Hematopoietic multipotent progenitor cell (in vitro differentiated cells): ENCODE results near the gene KLHL5. TPM values are rescaled to one million over a fixed set of nuclear protein-coding genes. Genes with fewer than 3 reads are reported as not detected.

Source experiments
- DNase-seq, 3 donors: peaks; one replicate each; pipeline ENCODE4 v3.0.0-alpha.2; 2011 to 2015; ENCODE audit warnings: low read depth in 2 of 3, low spot score in 2 of 3
- total RNA-seq: library from RNA; depleted of rRNA; stranded (reverse); fragments of >200 nt; gene quantifications from one replicate; pipeline ENCODE4 v1.2.3, GENCODE V29; 2012

The KLHL5 gene
- total RNA-seq, 1 donor: 34.2 TPM

DNA sequence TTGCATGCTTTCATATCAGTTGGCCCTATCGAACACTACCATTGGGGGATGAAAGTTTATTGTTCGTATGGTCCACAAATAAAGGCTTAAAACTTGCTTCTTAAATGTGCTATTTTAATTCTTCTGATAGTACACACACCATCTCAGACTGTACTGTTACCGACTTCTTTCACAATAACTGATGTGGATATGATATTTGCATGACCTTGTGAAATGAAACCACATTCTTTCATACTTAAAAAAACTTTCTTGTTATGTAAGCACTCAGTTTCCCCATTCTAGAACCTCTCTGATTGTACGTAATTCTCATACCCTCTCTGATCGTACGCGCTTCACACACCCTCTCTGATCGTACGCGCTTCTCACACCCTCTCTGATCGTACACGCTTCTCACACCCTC, 108.3 kb downstream of the KLHL5 start:
- no peak for DNase-seq

Other genes starting within 250 kb of the KLHL5 start
- gene TLR6, start 205.4 kb upstream of the KLHL5 start, total RNA-seq: 4.3 TPM
- gene FAM114A1, start 194.4 kb upstream of the KLHL5 start, total RNA-seq: 3.8 TPM
- 1.1 TPM for gene TMEM156, start 29.8 kb upstream of the KLHL5 start, total RNA-seq
- 13.2 TPM for gene WDR19, start 120.3 kb downstream of the KLHL5 start, total RNA-seq